Neural cell (in vitro differentiated cells): ENCODE results near the gene OTOP3. TPM values are rescaled to one million over a fixed set of nuclear protein-coding genes. Genes with fewer than 3 reads are reported as not detected.
A peak's percentile ranks its signal among the peaks of the same experiment; 100 is the strongest.

Source experiments
- H2AFZ ChIP-seq: fragments of 200-600, 300-800 bp; sonication (generic), shearing (Covaris generic); 2 replicates; pipeline ENCODE4 v1.6.0; 2014; ENCODE audit warnings: low read depth, mild to moderate bottlenecking, antibody characterized with exemption, low read length, moderate library complexity
- H3F3A ChIP-seq: fragments of 200-600 bp; shearing (Covaris generic); 2 replicates; pipeline ENCODE4 v1.6.1; 2016; ENCODE audit warnings: mild to moderate bottlenecking, moderate library complexity, mixed read lengths, antibody characterized with exemption, low read length; ENCODE audit not compliant: insufficient read depth, poor library complexity, severe bottlenecking
- H3K27ac ChIP-seq: fragments of 200-600, 300-800 bp; sonication (generic), shearing (Covaris generic); 2 replicates; pipeline ENCODE4 v1.5.1; 2014; ENCODE audit warnings: mild to moderate bottlenecking, low read length, moderate library complexity
- H3K27me3 ChIP-seq: fragments of 300-800, 200-600 bp; sonication (generic), shearing (Covaris generic); 2 replicates; pipeline ENCODE4 v1.6.0; 2014; ENCODE audit warnings: mild to moderate bottlenecking, low read depth, low read length, moderate library complexity; ENCODE audit not compliant: insufficient read depth
- H3K36me3 ChIP-seq: fragments of 300-800, 200-600 bp; sonication (generic), shearing (Covaris generic); 2 replicates; pipeline ENCODE4 v1.5.1; 2014; ENCODE audit warnings: mild to moderate bottlenecking, antibody characterized with exemption, low read length, moderate library complexity; ENCODE audit not compliant: insufficient read depth
- H3K4me2 ChIP-seq: fragments of 300-800, 200-600 bp; sonication (generic), shearing (Covaris generic); 2 replicates; pipeline ENCODE4 v1.6.0; 2014; ENCODE audit warnings: mild to moderate bottlenecking, low read length
- H3K4me3 ChIP-seq: fragments of 300-800, 200-600 bp; sonication (generic), shearing (Covaris generic); 2 replicates; pipeline ENCODE4 v1.5.1; 2014; ENCODE audit warnings: mild to moderate bottlenecking, low read length, moderate library complexity
- H3K79me2 ChIP-seq: fragments of 200-600 bp; shearing (Covaris generic); replicated peaks from 2 replicates; pipeline ENCODE4 v1.6.0; 2014; ENCODE audit warnings: mild to moderate bottlenecking, low read length, moderate library complexity; ENCODE audit not compliant: insufficient read depth
- H3K9ac ChIP-seq: fragments of 300-800, 200-600 bp; sonication (generic), shearing (Covaris generic); 2 replicates; pipeline ENCODE4 v1.6.1; 2016; ENCODE audit warnings: mild to moderate bottlenecking, low read length, mixed read lengths
- H3K9me2 ChIP-seq: fragments of 200-600 bp; shearing (Covaris generic); 2 replicates; pipeline ENCODE4 v1.6.1; 2016; ENCODE audit warnings: mild to moderate bottlenecking, low read length, mixed read lengths; ENCODE audit not compliant: insufficient read depth
- H3K9me3 ChIP-seq: fragments of 200-600, 300-800 bp; sonication (generic), shearing (Covaris generic); 2 replicates; pipeline ENCODE4 v1.6.1; 2016; ENCODE audit warnings: mild to moderate bottlenecking, mixed run types, low read length, moderate library complexity, mixed read lengths
- H4K20me1 ChIP-seq: fragments of 200-600 bp; shearing (Covaris generic); 2 replicates; pipeline ENCODE4 v1.6.1; 2016; ENCODE audit warnings: mild to moderate bottlenecking, mixed run types; ENCODE audit not compliant: insufficient read depth
- EP300 ChIP-seq: fragments of 450-650 bp; conservative IDR thresholded peaks from 2 replicates; pipeline ENCODE4 v1.6.1; 2014; ENCODE audit warnings: antibody characterized with exemption, mild to moderate bottlenecking, moderate library complexity; ENCODE audit not compliant: poor library complexity, severe bottlenecking
- EZH2 ChIP-seq: fragments of 200-600, 300-800 bp; shearing (Covaris generic), sonication (generic); IDR thresholded peaks from 2 replicates; pipeline ENCODE4 v1.6.1; 2014; ENCODE audit warnings: antibody characterized with exemption, low read length, borderline replicate concordance, mild to moderate bottlenecking; ENCODE audit not compliant: insufficient read depth, poor library complexity, severe bottlenecking
- MXI1 ChIP-seq: fragments of 450-650 bp; conservative IDR thresholded peaks from 2 replicates; pipeline ENCODE4 v1.6.1; 2014; ENCODE audit warnings: antibody characterized with exemption, mild to moderate bottlenecking; ENCODE audit not compliant: poor library complexity, severe bottlenecking
- POLR2AphosphoS5 ChIP-seq: IDR thresholded peaks from 2 replicates; pipeline ENCODE4 v1.6.1; 2012
- RAD21 ChIP-seq: fragments of 450-650 bp; conservative IDR thresholded peaks from 2 replicates; pipeline ENCODE4 v1.6.1; 2014; ENCODE audit warnings: antibody characterized with exemption, mild to moderate bottlenecking, moderate library complexity
- SMC3 ChIP-seq: fragments of 450-650 bp; conservative IDR thresholded peaks from 2 replicates; pipeline ENCODE4 v1.6.1; 2014; ENCODE audit warnings: antibody characterized with exemption, mild to moderate bottlenecking, moderate library complexity; ENCODE audit not compliant: poor library complexity
- TAF1 ChIP-seq: IDR thresholded peaks from 2 replicates; pipeline ENCODE4 v1.6.1; 2012; ENCODE audit warnings: low read depth
- polyA plus RNA-seq: library from polyadenylated mRNA; depleted of rRNA; stranded (reverse); fragments of >200 nt; gene quantifications from 2 replicates; pipeline ENCODE4 v1.2.3, GENCODE V29; 2014
- TF ChIP-seq, protein P1 (sequence below): IDR thresholded peaks from 2 replicates; pipeline ENCODE4 v1.6.1; 2012; ENCODE audit warnings: borderline replicate concordance
- TF ChIP-seq, protein P2 (sequence below): fragments of 450-650 bp; IDR thresholded peaks from 2 replicates; pipeline ENCODE4 v1.5.1; 2014; ENCODE audit warnings: antibody characterized with exemption, mild to moderate bottlenecking, moderate library complexity; ENCODE audit not compliant: poor library complexity, severe bottlenecking

The OTOP3 gene
- polyA plus RNA-seq, 1 donor from 2014 or later: not detected

DNA sequence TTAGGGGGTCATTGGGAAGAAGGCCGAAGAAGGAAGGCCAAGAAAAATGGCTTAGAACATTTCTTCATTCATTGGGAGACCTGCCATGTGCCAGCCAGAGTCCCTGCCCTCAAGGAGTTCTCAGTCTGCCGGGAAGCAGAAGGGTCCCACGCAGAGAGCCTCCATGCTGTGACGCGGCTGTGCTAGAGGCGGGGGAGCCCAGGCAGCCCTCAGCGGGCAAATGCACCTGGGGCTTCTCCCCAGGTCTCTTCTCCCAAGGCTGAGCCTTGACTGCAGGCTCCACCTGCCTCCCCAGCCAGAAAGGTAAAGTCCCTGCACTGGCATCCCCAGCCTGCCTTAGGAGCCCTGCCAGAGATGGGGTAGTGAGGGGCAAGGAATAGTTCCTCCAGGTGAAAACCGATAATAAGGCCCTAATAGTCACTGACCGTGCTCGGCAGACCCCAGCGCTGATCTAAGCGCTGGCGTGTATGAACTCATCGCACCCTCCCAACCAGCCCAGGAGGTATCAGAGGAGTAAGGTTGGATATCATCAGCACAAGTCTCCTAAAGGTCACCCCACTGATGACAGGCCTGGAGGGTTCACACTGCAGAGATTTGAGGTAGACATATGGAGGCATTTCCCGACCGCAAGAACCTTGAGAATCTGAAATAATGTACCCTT lies 45.8 kb downstream of the OTOP3 start:
- TF ChIP-seq MXI1 (no peak), POLR2AphosphoS5 (no peak), RAD21 (no peak), SMC3 (no peak), EZH2 (no peak), TAF1 (no peak), EP300 (no peak)
- TF ChIP-seq, protein P1, sequence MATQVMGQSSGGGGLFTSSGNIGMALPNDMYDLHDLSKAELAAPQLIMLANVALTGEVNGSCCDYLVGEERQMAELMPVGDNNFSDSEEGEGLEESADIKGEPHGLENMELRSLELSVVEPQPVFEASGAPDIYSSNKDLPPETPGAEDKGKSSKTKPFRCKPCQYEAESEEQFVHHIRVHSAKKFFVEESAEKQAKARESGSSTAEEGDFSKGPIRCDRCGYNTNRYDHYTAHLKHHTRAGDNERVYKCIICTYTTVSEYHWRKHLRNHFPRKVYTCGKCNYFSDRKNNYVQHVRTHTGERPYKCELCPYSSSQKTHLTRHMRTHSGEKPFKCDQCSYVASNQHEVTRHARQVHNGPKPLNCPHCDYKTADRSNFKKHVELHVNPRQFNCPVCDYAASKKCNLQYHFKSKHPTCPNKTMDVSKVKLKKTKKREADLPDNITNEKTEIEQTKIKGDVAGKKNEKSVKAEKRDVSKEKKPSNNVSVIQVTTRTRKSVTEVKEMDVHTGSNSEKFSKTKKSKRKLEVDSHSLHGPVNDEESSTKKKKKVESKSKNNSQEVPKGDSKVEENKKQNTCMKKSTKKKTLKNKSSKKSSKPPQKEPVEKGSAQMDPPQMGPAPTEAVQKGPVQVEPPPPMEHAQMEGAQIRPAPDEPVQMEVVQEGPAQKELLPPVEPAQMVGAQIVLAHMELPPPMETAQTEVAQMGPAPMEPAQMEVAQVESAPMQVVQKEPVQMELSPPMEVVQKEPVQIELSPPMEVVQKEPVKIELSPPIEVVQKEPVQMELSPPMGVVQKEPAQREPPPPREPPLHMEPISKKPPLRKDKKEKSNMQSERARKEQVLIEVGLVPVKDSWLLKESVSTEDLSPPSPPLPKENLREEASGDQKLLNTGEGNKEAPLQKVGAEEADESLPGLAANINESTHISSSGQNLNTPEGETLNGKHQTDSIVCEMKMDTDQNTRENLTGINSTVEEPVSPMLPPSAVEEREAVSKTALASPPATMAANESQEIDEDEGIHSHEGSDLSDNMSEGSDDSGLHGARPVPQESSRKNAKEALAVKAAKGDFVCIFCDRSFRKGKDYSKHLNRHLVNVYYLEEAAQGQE: no peak
- TF ChIP-seq, protein P2, sequence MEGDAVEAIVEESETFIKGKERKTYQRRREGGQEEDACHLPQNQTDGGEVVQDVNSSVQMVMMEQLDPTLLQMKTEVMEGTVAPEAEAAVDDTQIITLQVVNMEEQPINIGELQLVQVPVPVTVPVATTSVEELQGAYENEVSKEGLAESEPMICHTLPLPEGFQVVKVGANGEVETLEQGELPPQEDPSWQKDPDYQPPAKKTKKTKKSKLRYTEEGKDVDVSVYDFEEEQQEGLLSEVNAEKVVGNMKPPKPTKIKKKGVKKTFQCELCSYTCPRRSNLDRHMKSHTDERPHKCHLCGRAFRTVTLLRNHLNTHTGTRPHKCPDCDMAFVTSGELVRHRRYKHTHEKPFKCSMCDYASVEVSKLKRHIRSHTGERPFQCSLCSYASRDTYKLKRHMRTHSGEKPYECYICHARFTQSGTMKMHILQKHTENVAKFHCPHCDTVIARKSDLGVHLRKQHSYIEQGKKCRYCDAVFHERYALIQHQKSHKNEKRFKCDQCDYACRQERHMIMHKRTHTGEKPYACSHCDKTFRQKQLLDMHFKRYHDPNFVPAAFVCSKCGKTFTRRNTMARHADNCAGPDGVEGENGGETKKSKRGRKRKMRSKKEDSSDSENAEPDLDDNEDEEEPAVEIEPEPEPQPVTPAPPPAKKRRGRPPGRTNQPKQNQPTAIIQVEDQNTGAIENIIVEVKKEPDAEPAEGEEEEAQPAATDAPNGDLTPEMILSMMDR: no peak
- H3K36me3 ChIP-seq: no peaks in the 10 kb centered on the region
- H4K20me1 ChIP-seq: no peaks in the 10 kb centered on the region
- no peaks in the 10 kb centered on the region for H3K9me2 ChIP-seq
- no peaks in the 10 kb centered on the region for H3K9me3 ChIP-seq
- peak overlapping the region; percentile 97 for H2AFZ ChIP-seq
- H3K4me2 ChIP-seq: peak overlapping the region; percentile 57
- H3K79me2 ChIP-seq: no peaks in the 10 kb centered on the region
- no peaks in the 10 kb centered on the region for H3F3A ChIP-seq
- H3K27ac ChIP-seq: peak overlapping the region; percentile 90
- H3K9ac ChIP-seq: peak overlapping the region; percentile 92
- no peaks in the 10 kb centered on the region for H3K27me3 ChIP-seq
- peak overlapping the region; percentile 90 for H3K4me3 ChIP-seq

DNA sequence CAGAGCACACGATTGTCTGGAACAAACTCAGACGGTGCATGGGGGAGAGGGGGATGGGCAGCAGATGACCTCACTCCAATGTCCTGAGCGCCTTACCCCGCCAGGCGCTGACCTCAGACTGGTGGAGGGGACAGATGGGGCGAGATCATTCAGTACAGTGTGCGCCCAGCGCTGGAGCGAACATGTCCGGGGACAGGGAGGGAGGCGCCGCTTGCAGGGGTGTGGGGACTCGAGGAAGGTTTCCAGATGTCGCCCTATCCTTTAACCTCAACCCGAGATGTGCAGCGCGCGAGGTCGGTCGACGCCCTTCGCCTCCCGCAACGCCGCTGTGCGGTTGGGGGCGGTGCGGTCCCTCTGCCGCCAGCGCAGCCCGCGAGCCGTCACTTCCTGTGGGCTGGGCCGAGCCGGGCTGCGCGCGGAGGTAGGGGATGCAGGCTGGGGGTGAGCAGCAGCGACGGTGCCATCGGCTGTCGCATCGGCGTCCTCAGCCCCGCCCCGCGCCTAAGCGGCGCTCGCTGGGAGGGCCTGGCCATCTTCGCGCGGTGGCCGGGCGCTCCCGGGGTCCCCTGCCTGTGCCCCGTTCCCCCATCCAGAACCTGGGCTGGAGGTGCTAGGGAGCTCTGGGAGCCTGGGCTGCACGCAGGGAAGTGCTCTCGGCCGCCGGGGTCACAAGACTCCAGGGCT lies 46.4 kb downstream of the OTOP3 start:
- Histone ChIP-seq H3F3A (no peaks in the 10 kb centered on the region), H3K9ac (peak overlapping the region; percentile 92), H2AFZ (peak overlapping the region; percentile 97), H3K27ac (peak overlapping the region; percentile 90), H3K36me3 (no peaks in the 10 kb centered on the region), H3K4me2 (peak overlapping the region; percentile 96), H3K79me2 (no peaks in the 10 kb centered on the region), H4K20me1 (no peaks in the 10 kb centered on the region), H3K9me2 (no peaks in the 10 kb centered on the region), H3K27me3 (no peaks in the 10 kb centered on the region), H3K4me3 (peak overlapping the region; percentile 90), H3K9me3 (no peaks in the 10 kb centered on the region)
- TF ChIP-seq POLR2AphosphoS5 (peak; percentile 95), EP300 (peak; percentile 71), MXI1 (peak; percentile 61), TAF1 (peak; percentile 84), RAD21 (no peak), SMC3 (peak; percentile 23), EZH2 (no peak)
- TF ChIP-seq, protein P1: peak; percentile 65
- TF ChIP-seq, protein P2: peak; percentile 60
